PC-3 (cell line): ENCODE results near the gene P4HTM. TPM values are rescaled to one million over a fixed set of nuclear protein-coding genes. Genes with fewer than 3 reads are reported as not detected.
A peak's percentile ranks its signal among the peaks of the same experiment; 100 is the strongest.

Source experiments
- ATAC-seq: fragments of 200-7000 bp; cut with Tn5 transposase; 2 replicates; pipeline ENCODE4 v1.9.1; 2020; ENCODE audit warnings: mild to moderate bottlenecking, moderate library complexity
- BruUV-seq: library from RNA; stranded (reverse); fragments of 400-500 nt; replicated peaks from 2 replicates; lab custom pipeline; 2021; lab: Mats Ljungman, UMichigan
- CTCF ChIA-PET: fragments of 300-600 bp; sonication (Branson Sonifier 250); formaldehyde crosslinking; loops from one replicate; lab custom pipeline; 2022; ENCODE audit warnings: antibody characterized with exemption; lab: Charles Lee
- POLR2A ChIA-PET: fragments of 300-600 bp; sonication (Branson Sonifier 250); formaldehyde crosslinking; loops from one replicate; lab custom pipeline; 2022; ENCODE audit warnings: antibody characterized with exemption; ENCODE audit not compliant: unreplicated experiment; lab: Charles Lee
- DNase-seq: peaks from one replicate; pipeline ENCODE4 v3.0.0-alpha.2; 2015
- H2AFZ ChIP-seq: fragments of 300-600 bp; sonication (generic); 2 replicates; pipeline ENCODE4 v1.6.0; 2016; ENCODE audit warnings: antibody characterized with exemption, low read length
- H3F3A ChIP-seq: fragments of 300-600 bp; sonication (generic); one replicate; pipeline ENCODE4 v1.6.0; 2017; ENCODE audit warnings: antibody characterized with exemption, low read length, control low read depth, mild to moderate bottlenecking; ENCODE audit not compliant: unreplicated experiment
- H3K27ac ChIP-seq: fragments of 300-600 bp; sonication (generic); 2 replicates; pipeline ENCODE4 v1.5.1; 2016; ENCODE audit warnings: mild to moderate bottlenecking, low read length
- H3K27me3 ChIP-seq: fragments of 300-600 bp; sonication (generic); 2 replicates; pipeline ENCODE4 v1.6.1; 2016; ENCODE audit warnings: low read length, mixed read lengths
- H3K36me3 ChIP-seq: fragments of 300-600 bp; sonication (generic); 2 replicates; pipeline ENCODE4 v1.6.1; 2016; ENCODE audit warnings: low read depth, mixed run types, low read length, mixed read lengths
- H3K4me1 ChIP-seq: fragments of 300-600 bp; sonication (generic); 2 replicates; pipeline ENCODE4 v1.5.1; 2016; ENCODE audit warnings: low read length; ENCODE audit not compliant: insufficient read depth
- H3K4me2 ChIP-seq: fragments of 300-600 bp; sonication (generic); 2 replicates; pipeline ENCODE4 v1.6.0; 2016; ENCODE audit warnings: low read length
- H3K4me3 ChIP-seq: fragments of 300-600 bp; sonication (generic); 2 replicates; pipeline ENCODE4 v1.5.1; 2016; ENCODE audit warnings: mild to moderate bottlenecking, low read length, mixed read lengths
- H3K79me2 ChIP-seq: fragments of 300-600 bp; sonication (generic); 2 replicates; pipeline ENCODE4 v1.6.1; 2017; ENCODE audit warnings: low read length, mixed read lengths
- H3K9ac ChIP-seq: fragments of 300-600 bp; sonication (generic); 2 replicates; pipeline ENCODE4 v1.6.0; 2016; ENCODE audit warnings: mild to moderate bottlenecking, low read length
- H3K9me2 ChIP-seq: fragments of 300-600 bp; sonication (generic); replicated peaks from 2 replicates; pipeline ENCODE4 v1.6.1; 2016; ENCODE audit warnings: mixed run types, low read length, mixed read lengths
- H3K9me3 ChIP-seq: fragments of 300-600 bp; sonication (generic); 2 replicates; pipeline ENCODE4 v1.6.1; 2016; ENCODE audit warnings: low read length, mixed read lengths
- H4K20me1 ChIP-seq: fragments of 300-600 bp; sonication (generic); 2 replicates; pipeline ENCODE4 v1.6.1; 2016; ENCODE audit warnings: low read length, mixed read lengths
- CTCF ChIP-seq: fragments of 300-600 bp; sonication (generic); conservative IDR thresholded peaks from 2 replicates; pipeline ENCODE4 v1.5.1; 2017; ENCODE audit warnings: antibody characterized with exemption, low read depth, mild to moderate bottlenecking, low read length
- EZH2 ChIP-seq: fragments of 300-600 bp; sonication (generic); IDR thresholded peaks from one replicate; pipeline ENCODE4 v1.6.1; 2017; ENCODE audit warnings: antibody characterized with exemption, mild to moderate bottlenecking, low read length; ENCODE audit not compliant: unreplicated experiment
- EZH2phosphoT487 ChIP-seq: fragments of 300-600 bp; sonication (generic); IDR thresholded peaks from 2 replicates; pipeline ENCODE4 v1.6.1; 2018; ENCODE audit warnings: mild to moderate bottlenecking, antibody characterized with exemption, low read length, borderline replicate concordance
- intact Hi-C: fragments of 100-400 bp; cut with micrococcal nuclease; formaldehyde crosslinking; loops from 2 replicates; pipeline ENCODE4 v1.9.0; 2023
- total RNA-seq: library from RNA; depleted of rRNA; stranded (reverse); fragments of >200 nt; gene quantifications from 2 replicates; pipeline ENCODE4 v1.2.3, GENCODE V29; 2014

P4HTM gene
- total RNA-seq, 1 experiment from 2014 or later = 44.5 TPM

GRCh38 chr3:49013738-49014660 is 24.0 kb downstream of the P4HTM start:
- H3F3A ChIP-seq = no peaks in the 10 kb centered on the region
- H3K36me3 ChIP-seq = peaks cover 34% of the 10 kb centered on the region
- no TSS peak for BruUV-seq
- ChIA-PET POLR2A (no interaction called here), CTCF (interaction anchor here (1.5 to 1.9 kb wide), 2 partner anchors 24 to 26 kb away, joined by 9 to 22 read pairs; partner anchors contain the start of gene P4HTM)
- DNase-seq (peak; percentile 69), ATAC-seq (peak; percentile 24)
- H3K27ac ChIP-seq = no peak overlapping the region
- H3K79me2 ChIP-seq = peaks cover 47% of the 10 kb centered on the region
- H3K9me2 ChIP-seq = no peaks in the 10 kb centered on the region
- H4K20me1 ChIP-seq = peaks cover 18% of the 10 kb centered on the region
- no peak overlapping the region for H3K4me3 ChIP-seq
- no peaks in the 10 kb centered on the region for H3K9me3 ChIP-seq
- TF ChIP-seq EZH2phosphoT487 = no peak
- TF ChIP-seq CTCF = peak; percentile 82
- no peak for TF ChIP-seq EZH2
- peaks cover 11% of the 10 kb centered on the region; the same call in 1 of the 2 replicates for H3K4me1 ChIP-seq
- intact Hi-C loops = loop anchor here (2.0 kb wide), 1 partner anchor 25 kb away; no protein-coding TSS in a partner anchor
- H3K9ac ChIP-seq = no peak overlapping the region
- no peak overlapping the region for H2AFZ ChIP-seq
- H3K27me3 ChIP-seq = no peaks in the 10 kb centered on the region
- no peak overlapping the region for H3K4me2 ChIP-seq

GRCh38 chr3:49015072-49015471 is 25.0 kb downstream of the P4HTM start:
- Histone ChIP-seq H3K9me2 (no peaks in the 10 kb centered on the region), H3K4me2 (no peak overlapping the region), H3K9ac (no peak overlapping the region), H4K20me1 (peaks cover 18% of the 10 kb centered on the region), H3K4me3 (no peak overlapping the region), H3K9me3 (no peaks in the 10 kb centered on the region), H3K36me3 (peaks cover 32% of the 10 kb centered on the region), H3K27ac (no peak overlapping the region), H3F3A (no peaks in the 10 kb centered on the region), H3K4me1 (peaks cover 22% of the 10 kb centered on the region; the same call in 1 of the 2 replicates), H3K27me3 (no peaks in the 10 kb centered on the region), H2AFZ (no peak overlapping the region), H3K79me2 (peaks cover 47% of the 10 kb centered on the region)
- ChIA-PET POLR2A (interaction anchor here (1.2 kb wide), 1 partner anchor 8 kb away, joined by 3 read pairs; the partner anchor contains the start of gene WDR6), CTCF (interaction anchor here (0.5 to 1.9 kb wide), 3 partner anchors 25 to 64 kb away, joined by 9 to 22 read pairs (median 10); partner anchors contain the start of gene P4HTM)
- TF ChIP-seq EZH2 (no peak), EZH2phosphoT487 (no peak), CTCF (no peak)
- DNase-seq = no peak
- ATAC-seq = no peak
- intact Hi-C loops = loop anchor here (2.0 kb wide), 1 partner anchor 26 kb away; no protein-coding TSS in a partner anchor
- no TSS peak for BruUV-seq
